GM18517 (cell line): ENCODE data around the gene VPS41.
"Not testable (repeated sequence)": the region's sequence is repeated elsewhere in the genome, so short reads cannot be mapped to it uniquely, and the experiment has no call there.

Experiments
- ATAC-seq: cut with Tn5 transposase; IDR thresholded peaks from one replicate; pipeline ENCODE4 v1.9.1; 2021; ENCODE audit warnings: mild to moderate bottlenecking, moderate library complexity; ENCODE audit not compliant: unreplicated experiment

VPS41 gene

DNA sequence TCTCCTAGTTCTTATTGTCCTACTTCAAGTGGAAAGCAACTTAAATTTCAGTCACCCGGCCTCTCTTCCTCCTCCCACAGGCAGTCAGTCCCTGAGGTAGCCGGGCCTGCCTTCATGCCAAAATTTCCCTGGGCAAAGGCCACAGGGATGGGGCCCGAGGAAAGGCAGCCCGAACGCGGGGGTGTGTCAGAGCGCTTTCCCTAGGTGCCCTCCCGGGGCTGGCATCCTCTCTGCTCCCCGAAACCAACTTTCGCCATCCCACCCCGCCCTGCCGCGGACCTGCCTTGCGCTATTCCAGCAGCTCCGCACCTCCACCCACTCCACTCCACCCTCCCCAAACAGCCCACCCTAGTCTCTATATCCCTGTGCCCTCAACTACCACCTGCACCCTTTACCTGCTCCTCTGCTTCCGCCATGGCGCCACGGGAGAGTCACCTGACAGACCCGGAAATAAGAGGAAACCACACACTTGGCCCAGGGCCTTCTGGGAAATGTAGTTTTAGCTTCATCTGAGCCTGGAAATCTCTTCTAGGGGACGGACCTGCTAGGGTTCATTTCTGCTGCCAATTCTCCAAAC is at the start of gene VPS41:
TSS of gene VPS41 (minus strand) at position 433 of the 577 bp plus-strand sequence. CDS start at position 416, 17 bp downstream.
- peak; percentile 99 for ATAC-seq

DNA sequence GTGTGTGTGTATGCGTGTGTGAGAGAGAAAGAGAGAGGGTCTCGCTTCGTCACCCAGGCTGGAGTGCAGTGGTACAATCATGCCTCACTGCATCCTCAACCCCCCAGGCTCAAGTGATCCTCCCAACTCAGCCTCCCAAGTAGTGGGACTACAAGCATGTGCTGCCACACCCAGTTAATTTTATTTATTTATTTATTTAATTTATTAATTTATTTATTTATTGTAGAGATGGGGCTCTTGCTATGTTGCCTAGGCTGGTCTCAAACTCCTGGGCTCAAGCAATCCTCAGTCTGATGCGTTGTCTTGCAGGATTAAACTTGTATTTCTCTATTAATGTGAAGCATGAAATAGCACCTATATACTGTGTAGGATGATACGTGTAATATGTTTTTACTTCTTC is 46.9 kb upstream of the VPS41 start:
- ATAC-seq, result no peak

DNA sequence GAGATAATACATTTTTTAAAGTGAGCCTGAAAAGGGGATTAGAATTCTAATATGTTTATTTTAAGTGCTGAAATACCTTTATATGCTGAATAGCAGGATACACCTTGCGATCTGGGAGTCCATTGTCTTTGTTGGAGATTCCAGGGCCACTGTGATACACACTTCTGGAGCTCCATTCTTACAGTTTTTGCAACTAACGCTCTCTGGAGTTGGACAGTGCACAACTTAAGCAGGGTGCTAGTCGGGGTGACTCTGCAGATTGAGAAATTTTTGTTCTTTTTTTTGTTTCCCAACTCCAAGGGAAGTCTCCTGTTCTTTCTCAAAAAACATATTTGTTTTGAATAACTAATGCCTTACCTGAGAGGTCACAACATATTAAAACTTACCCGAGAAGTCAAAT is 45.0 kb upstream of the VPS41 start:
- no peak for ATAC-seq

DNA sequence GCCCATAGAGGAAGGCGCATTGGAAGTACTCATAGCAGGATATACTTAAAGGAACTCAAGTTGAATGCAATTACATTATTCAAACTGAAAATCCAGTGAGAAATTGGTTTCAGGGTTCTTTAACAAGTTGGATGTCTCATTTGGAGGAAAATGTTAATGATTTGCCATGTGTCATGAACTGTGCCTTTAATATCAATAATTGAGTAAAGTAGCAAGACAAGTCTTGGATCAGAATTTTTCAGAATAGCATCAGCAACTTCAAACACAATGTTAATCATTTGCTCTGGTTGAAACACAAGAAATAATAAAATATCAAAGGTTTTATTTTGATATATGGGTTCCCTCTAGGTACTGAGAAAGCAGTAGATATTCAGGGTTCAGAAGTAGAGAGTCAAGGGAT is 44.2 kb upstream of the VPS41 start:
- ATAC-seq, result no peak

DNA sequence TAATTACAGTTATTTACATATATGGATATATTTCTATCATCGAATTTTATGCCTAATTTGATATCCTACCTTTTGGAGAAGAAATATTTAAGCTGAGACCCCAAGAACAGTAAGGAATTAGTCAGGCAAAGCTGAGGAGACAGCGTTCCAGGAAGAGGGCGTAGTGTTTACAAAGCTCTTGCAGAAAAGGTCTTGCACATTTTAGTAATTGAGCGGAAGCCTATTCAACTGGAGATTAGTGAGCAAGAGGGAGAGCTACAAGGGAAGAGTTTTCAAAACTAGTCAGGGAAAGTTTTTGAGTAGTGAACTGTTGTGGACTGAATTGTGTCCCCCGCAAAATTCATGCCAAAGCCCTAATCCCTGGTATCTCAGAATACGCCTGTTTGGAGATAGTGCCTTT is 42.2 kb upstream of the VPS41 start:
- no peak for ATAC-seq

DNA sequence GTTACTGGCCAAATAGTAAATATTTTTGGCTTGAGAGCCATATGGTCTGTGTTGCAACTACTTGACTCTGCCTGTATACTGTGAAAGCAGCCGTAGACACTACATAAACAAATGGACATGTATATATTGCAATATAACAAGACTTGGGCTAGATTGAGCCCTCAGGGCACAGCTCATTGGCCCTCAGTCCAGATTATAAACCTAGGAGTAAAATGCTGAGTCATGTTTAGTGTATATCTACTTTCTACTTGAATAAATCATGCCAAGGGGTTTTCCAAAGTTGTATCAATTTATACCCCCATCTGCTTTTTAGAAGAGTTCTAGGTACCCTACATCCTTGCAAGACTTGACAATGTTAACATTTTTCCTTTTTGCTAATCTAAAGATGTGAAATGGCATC is 41.3 kb upstream of the VPS41 start:
- ATAC-seq, result no peak

DNA sequence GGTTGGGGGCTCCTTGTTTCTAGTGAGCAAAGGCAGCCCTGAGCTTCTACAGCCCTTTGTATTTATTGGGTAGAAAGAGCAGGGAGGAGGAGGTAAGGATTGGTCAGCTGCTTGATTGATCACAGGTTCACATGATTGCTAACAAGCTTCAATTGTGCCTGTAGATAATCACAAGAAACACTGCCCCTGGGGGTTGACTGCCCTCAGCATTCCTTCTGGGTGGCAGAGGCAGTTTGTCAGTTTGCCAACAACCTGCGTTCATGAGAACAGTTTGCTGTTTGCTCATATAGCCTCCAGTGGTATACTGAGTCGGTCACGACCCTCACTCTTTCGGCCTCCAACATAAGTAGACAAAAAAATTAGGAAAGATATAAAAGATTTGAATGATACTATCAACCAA is 38.5 kb upstream of the VPS41 start:
- not testable (repeated sequence) for ATAC-seq

DNA sequence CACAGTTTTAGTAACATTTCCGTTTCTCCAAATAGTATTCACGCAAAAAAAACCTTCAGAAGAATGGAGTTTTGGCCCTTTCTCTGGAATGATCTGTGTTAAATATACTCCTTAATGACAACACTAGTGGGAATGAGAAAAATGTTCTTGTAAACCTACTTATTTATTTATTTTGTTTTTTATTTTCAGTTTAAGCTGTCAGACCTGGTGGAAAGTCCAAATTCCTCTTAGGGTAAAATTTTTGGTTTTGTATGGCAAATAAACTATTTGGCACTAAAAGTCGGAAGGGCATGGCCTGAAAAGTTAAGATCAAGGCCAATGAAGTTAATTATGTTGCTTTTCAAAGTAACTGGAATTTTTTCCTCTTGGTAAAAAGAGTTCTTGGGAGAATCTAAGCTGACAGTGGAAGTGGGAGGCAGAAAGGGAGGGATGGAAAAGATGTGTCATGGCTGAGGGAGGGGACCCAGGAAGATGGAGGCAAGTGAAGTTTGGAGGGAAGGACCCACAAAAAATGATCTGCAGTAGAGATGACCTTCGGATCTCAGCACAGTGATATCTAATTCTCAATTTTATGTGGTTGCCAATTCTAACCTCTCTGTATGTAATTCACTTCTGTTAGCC is 33.5 kb upstream of the VPS41 start:
- ATAC-seq, result no peak

DNA sequence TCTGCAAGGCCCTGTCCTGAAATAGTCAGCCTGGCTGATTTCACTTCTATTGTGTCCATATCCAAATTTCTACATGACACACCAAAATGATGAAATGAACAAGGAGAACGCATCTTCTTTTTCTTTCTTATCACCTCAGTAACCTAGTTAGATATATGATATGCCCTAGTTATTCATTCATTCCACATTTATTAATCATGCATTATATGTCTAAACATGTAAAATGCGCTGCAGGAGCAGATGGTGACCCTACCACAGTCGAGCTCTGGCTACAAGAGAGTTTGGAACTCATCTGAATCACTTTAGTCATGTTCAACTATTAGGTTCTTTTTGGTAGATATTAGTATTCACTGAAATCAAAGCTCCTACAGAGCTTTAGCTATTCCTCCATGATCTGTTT is 31.8 kb upstream of the VPS41 start:
- no peak for ATAC-seq

DNA sequence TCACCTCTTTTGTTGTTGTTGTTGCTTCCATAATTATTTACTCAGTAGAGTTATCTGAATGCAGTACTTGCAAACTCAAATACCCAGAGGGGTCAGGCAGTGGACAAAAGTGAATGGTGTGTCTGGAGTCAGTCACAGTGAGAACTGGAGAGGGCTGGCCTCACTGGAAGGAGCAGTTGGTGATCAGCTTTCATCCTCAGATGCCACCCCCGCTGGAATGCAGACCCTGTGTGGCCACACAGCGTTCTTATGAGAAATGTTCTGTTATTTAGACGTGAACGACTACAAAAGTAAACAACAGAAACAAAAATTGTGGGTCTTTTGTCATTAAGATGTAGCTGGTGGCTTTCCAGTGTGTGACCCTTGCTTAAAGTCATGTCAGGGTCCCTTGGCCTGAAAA is 29.6 kb upstream of the VPS41 start:
- no peak for ATAC-seq

DNA sequence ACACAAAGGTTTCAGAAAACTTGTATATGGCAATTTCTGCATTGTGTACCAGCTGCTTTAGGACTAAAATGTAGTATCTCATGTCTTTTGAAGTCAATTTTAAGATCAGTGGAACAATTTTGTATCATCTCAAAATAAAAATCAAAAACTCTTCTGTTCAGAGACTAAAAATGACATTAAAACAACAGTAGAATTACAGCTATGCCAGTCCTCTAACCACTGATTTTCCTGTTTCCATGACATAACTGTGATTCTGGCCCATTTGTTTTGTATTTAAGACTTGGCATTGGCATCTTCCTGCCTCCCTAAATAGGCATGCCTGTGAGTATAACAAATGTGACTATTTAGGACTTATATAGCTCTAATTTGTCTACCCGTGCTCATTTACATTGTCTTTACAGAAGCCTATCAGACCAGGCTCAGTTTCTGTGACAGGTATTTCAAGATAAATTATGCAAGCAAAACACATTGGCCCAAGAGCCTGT is 29.1 kb upstream of the VPS41 start:
- no peak for ATAC-seq

DNA sequence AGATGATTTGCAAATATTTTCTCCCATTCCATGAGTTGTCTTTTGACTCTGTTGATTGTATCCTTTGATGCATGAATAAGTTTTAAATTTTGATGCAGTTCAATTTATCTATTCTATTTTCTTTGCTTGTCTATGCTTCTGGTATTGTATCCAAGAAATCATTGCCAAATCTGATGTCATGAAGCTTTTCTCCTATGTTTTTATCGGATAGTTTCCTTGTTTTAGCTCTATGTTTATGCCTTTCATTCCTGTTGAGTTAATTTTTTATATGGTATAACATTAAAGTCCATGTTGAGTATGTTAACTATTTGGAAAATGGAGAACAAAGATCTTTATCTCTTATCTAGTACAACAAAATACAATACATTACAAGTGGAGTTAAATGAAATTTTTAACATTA is 27.6 kb upstream of the VPS41 start:
- ATAC-seq, result no peak

DNA sequence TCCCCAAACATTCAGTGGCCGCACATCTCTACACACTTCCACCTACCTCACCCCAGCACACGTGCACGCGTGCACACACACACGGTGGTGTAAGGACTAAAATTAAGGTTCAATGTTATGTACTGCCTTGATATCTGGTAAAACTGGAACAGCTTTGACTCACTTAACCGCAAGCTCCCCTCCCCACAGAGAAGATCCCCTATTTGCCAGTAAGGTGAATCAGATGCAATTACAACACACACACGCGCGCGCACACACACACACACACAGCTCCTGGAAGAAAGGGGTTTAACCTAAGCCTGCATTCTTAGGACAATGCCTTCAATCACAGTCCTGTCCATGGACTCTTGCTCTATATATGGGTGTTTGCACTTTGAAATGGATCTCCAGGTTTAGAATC is 25.5 kb upstream of the VPS41 start:
- ATAC-seq, result no peak

DNA sequence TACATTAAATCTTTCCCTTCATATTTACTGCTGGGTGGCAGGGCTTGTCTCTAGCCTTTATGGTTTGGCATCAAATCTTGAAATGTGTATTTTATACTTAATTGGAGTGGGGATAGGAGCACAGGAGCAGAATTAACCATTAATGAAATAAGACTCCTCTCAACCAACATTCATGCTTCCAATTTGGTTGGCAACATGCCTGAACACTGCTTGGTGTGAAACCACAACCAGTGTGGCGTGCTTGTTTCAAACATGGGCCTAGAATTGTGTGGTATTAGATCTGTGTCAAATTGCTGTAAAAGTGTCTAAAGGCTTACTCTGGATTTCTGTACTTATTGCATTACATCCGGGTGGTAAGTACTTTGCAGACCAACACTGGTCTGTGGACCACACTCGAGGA is 25.1 kb upstream of the VPS41 start:
- no peak for ATAC-seq

DNA sequence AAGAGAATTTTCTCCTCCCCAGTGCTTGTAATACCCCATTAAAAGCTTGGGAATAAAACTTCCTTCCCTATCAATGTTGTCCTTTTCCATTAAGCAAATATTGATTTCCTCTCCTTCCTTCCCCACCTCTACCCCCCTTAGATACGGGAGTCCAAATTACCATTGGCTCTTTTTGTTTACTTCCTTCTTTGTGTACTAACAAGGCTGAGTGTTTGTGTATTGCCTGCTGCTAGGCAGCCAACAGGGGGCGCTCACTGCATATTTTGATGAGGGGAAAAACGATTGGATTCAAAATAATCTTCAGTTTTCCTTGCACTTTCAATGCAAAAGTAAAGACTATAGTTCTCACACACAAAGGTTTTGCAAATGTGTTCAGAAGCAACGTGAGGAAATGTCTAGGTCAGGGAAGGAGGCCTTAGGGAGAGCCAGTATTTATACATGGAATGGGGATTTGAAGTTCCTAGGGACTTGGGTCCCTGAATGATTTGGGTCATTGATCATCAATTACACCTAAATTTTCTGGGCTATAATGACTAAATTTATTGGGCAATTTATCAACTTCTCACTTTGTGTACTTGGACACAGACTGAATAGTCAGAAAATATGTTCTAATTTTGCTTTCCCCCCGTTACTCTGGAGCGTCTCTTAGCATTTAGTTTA is 23.6 kb upstream of the VPS41 start:
- ATAC-seq, result peak; percentile 85

DNA sequence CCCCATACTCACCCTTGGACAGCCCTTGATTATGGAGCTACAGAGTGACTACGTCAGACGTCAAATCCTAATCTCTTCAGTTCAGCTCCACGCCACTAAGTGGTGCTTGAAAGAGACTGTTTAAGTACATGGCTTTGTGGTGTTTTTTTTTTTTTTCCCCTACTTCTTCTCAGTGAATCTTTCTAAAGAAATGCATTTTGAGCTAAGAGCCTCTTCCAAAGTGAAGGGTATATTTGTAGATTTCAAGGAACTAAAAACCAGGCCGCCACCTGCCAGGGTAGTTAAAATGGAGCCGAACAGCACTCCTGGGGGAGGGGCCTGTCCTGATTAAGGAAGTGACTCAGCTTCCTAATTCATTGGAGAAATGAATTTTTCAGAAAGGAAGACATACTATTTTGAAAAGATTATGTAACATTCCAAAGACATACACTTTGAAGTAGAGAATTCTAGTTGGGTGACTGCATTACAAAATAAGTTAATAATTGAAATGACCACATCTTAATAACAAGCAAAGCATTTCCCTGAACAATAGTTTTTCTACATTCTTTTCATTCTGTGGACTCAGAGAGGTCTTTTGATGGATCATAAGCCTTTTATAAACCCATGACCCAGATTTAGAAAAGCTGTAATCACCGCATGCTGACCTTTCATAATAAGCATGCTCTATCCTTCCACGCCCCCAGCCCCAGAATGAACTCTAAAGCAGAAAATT is 20.6 kb upstream of the VPS41 start:
- ATAC-seq, result no peak

DNA sequence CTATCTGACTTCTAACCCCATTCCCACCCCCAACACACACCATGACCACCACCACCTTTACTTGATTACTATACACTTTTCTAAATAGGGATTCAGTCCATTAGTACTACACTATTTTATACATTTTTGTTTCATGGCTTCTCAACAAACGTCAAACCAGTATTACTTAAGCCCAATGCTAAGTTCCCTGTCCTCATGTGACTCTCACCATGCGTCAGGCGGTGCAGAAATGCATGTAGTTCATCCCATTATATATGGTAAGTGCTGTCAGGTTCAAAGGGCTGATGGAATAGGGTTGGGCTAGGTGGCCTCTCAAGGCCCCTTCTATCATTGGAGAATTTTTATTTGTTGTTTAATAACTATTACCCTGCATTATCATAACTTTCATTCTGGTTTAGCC is 19.5 kb upstream of the VPS41 start:
- ATAC-seq, result no peak

DNA sequence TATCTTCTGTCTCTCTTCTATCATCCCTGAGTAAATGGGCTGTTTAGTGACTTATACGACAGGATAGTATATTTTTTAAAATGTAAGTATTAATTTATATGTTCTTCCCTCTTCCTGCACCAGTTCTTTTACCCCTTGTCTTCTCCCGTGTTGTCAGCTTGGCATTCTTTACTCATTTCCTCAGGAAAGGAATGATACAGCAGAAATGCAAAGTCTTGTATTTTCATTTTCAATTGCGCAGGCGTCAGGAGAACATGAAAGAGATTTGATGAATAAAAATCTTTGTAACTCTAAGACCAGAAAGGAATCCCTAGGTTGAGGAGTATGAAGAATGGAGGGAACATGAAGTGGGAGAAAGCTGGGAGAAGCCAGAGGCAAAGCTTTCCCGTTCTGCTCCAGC is 18.8 kb upstream of the VPS41 start:
- no peak for ATAC-seq

DNA sequence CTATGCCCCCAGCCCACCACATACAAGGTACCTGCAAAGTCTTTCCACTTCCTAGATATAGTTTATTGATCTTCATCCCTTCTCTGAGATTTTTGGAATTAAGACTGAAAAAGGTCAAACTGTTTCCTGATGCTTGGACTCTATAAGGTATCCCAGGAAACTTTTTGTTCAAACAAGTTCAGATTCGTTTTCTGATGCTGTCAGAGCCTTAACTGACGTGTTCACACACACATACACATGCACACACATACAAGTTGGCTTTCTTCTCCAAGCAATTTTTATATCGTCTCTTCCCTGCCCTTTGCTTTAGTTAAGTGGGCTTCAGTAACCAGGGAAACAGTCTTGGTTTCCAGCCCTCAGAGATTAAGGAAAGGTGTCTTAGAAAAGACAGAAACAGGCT is 11.7 kb upstream of the VPS41 start:
- ATAC-seq, result no peak

DNA sequence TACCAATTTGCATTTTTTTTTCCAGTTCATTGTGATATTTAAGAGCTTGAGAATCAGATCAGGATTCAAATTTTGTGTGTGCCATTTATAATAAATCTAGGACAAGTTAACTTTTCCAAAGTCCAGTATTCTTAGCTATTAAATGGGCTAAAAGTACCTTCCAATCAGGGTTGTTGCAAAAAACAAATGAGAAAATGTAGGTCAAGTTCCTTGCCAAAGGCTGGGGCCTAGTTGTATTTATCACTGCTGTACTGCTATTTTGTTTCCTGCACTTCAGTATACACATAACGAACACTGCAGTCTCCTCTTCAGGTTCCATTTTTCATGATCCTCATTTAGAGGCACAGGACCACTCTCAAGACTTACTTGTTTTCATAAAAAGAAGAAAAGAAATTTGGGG is 7.4 kb upstream of the VPS41 start:
- no peak for ATAC-seq

DNA sequence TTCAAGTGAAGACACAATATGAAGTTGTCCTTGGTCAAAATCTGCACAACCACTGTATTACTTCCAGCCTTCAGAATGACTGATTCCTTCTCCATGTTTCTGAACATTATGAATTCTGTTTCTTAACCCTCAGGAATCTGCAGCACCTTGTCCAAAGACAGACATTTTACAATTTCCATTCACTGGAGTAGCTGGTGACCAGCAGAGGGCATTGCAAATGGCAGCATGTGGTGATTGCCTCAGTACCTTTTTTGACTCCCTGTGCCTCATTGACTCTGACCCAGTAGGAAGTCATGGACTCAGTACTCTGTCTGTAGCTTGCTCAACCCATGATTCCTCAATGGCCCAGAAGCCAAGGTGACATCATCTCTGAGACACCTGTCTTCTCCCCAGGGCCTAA is 879 bp upstream of the VPS41 start:
- no peak for ATAC-seq

DNA sequence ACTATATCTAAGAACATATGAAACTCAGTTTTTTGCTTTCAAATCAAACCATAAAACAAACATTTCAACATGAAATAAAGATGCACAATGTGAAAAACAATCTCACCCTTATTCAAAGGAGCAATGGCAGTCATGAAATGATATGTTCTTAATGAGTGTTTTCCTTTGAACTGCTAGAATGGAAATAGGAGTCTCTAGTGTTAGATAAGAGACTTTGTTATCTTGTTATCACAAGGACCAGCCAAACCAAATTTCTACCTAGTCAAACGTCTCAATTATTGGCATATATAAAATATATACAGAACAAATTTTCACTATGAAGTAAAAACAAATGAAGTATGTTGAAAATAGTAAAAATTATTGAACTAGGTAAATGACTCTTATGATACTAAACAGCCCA is 1.2 kb downstream of the VPS41 start:
- no peak for ATAC-seq
